Uterus (tissue), 4 donors: ENCODE results near the gene ISYNA1. TPM values are rescaled to one million over a fixed set of nuclear protein-coding genes. Genes with fewer than 3 reads are reported as not detected.
A peak's percentile ranks its signal among the peaks of the same experiment; 100 is the strongest.

Experiments
- DNase-seq, 2 donors: peaks; one replicate each; pipeline ENCODE4 v3.0.0-alpha.2; 2019 to 2020
- H3K27ac ChIP-seq, 2 donors: fragments of 200-600 bp; sonication (generic); 1 replicate in 1 of 2; 2 replicates in 1 of 2; pipeline ENCODE4 v1.5.1; 2016 to 2018
- H3K27me3 ChIP-seq, 2 donors: fragments of 200-600 bp; sonication (generic); one replicate each; pipeline ENCODE4 v1.5.1; 2018 to 2019; ENCODE audit warnings: control low read depth in 1 of 2
- H3K36me3 ChIP-seq, 2 donors: fragments of 200-600 bp; sonication (generic); one replicate each; pipeline ENCODE4 v1.5.1; 2019; ENCODE audit warnings: control low read depth in 1 of 2
- H3K4me1 ChIP-seq, 2 donors: fragments of 200-600 bp; sonication (generic); one replicate each; pipeline ENCODE4 v1.5.1; 2018 to 2019; ENCODE audit warnings: control low read depth in 1 of 2
- H3K4me3 ChIP-seq, 2 donors: fragments of 200-600 bp; sonication (generic); 1 replicate in 1 of 2; 2 replicates in 1 of 2; pipeline ENCODE4 v1.5.1; 2018 to 2019; ENCODE audit warnings: mild to moderate bottlenecking in 1 of 2
- H3K9me3 ChIP-seq, 2 donors: fragments of 200-600 bp; sonication (generic); one replicate each; pipeline ENCODE4 v1.5.1; 2019; ENCODE audit warnings: control low read depth in 1 of 2
- CTCF ChIP-seq, 4 experiments: fragments of 200-600 bp in 2 of 4; fragments of 450-650 bp in 2 of 4; sonication (generic) in 2 of 4; IDR thresholded peaks; one replicate each; pipeline ENCODE4 v1.5.1; 2016 to 2019; ENCODE audit warnings: antibody characterized with exemption in 4 of 4, mild to moderate bottlenecking in 2 of 4, moderate library complexity in 1 of 4
- POLR2A ChIP-seq, 2 donors: fragments of 450-650 bp; IDR thresholded peaks; one replicate each; pipeline ENCODE4 v1.6.1; 2016; ENCODE audit warnings: antibody characterized with exemption in 2 of 2, mild to moderate bottlenecking in 1 of 2, moderate library complexity in 1 of 2
- intact Hi-C: fragments of 100-400 bp; cut with DNase I; formaldehyde crosslinking; loops from one replicate; pipeline ENCODE4 v1.15.1; 2023; ENCODE audit warnings: low total_unique reads
- total RNA-seq, 4 donors: library from RNA; depleted of rRNA in 3 of 4; stranded (reverse); fragments of >200 nt in 3 of 4; gene quantifications; one replicate each; pipeline versions ENCODE4 v1.1.0 to v1.2.4, GENCODE V29; 2014 to 2023
- donor health status: DM: yes; HTN: yes; CAD: no.

ISYNA1 gene
- total RNA-seq, 4 donors from 2014 or later, result 56.8 to 152 (median 106) TPM

GRCh38 chr19:18440936-18441803, 3.2 kb upstream of the ISYNA1 start:
- DNase-seq, result no peak

GRCh38 chr19:18440415-18440877, 2.5 kb upstream of the ISYNA1 start:
- H3K4me1 ChIP-seq, result peaks cover 0 to 10% of the 10 kb centered on the region in 2 donors
- H3K36me3 ChIP-seq, result no peaks in the 10 kb centered on the region
- no peak overlapping the region for H3K4me3 ChIP-seq
- no peaks in the 10 kb centered on the region for H3K9me3 ChIP-seq
- DNase-seq, result no peak
- TF ChIP-seq POLR2A (IDR thresholded peaks at IDR 0.05) (no peak), CTCF (IDR thresholded peaks at IDR 0.05) (peak in 3 of 4 experiments; percentile 8 to 20 (median 18))
- intact Hi-C loops, result loop anchor here (10.0 kb wide), 1 partner anchor 134 kb away; the partner anchor contains the start of gene UBA52
- H3K27me3 ChIP-seq, result no peaks in the 10 kb centered on the region
- peak overlapping the region in 1 of 2 donors; percentile 21 for H3K27ac ChIP-seq

More at GRCh38 chr19:18440936-18441803, 3.2 kb upstream of the ISYNA1 start:
- intact Hi-C loops, result loop anchor here (10.0 kb wide), 1 partner anchor 134 kb away; the partner anchor contains the start of gene UBA52
- Histone ChIP-seq H3K36me3 (no peaks in the 10 kb centered on the region), H3K27me3 (no peaks in the 10 kb centered on the region), H3K9me3 (no peaks in the 10 kb centered on the region), H3K4me1 (peaks cover 0 to 10% of the 10 kb centered on the region in 2 donors), H3K4me3 (no peak overlapping the region), H3K27ac (peak overlapping the region in 1 of 2 donors; percentile 21)
- TF ChIP-seq CTCF (IDR thresholded peaks at IDR 0.05), result no peak
- no peak for TF ChIP-seq POLR2A (IDR thresholded peaks at IDR 0.05)

GRCh38 chr19:18439910-18440237, 1.9 kb upstream of the ISYNA1 start:
- H3K27ac ChIP-seq, result peak overlapping the region; percentile 81 to 90
- no peak for DNase-seq
- intact Hi-C loops, result loop anchor here (10.0 kb wide), 1 partner anchor 135 kb away; the partner anchor contains the start of gene UBA52

GRCh38 chr19:18439025-18439909, 1.3 kb upstream of the ISYNA1 start:
- DNase-seq, result peak in 1 of 2 donors; percentile 60
- intact Hi-C loops, result no loop called here
- Histone ChIP-seq H3K9me3 (no peaks in the 10 kb centered on the region), H3K4me3 (no peak overlapping the region), H3K27me3 (no peaks in the 10 kb centered on the region), H3K36me3 (no peaks in the 10 kb centered on the region), H3K27ac (peak overlapping the region; percentile 81 to 90), H3K4me1 (peaks cover 0 to 10% of the 10 kb centered on the region in 2 donors)
- TF ChIP-seq CTCF (IDR thresholded peaks at IDR 0.05) (no peak), POLR2A (IDR thresholded peaks at IDR 0.05) (no peak)

More at GRCh38 chr19:18439910-18440237, 1.9 kb upstream of the ISYNA1 start:
- peaks cover 0 to 10% of the 10 kb centered on the region in 2 donors for H3K4me1 ChIP-seq
- no peaks in the 10 kb centered on the region for H3K36me3 ChIP-seq
- no peak overlapping the region for H3K4me3 ChIP-seq
- H3K9me3 ChIP-seq, result no peaks in the 10 kb centered on the region
- TF ChIP-seq CTCF (IDR thresholded peaks at IDR 0.05) (no peak), POLR2A (IDR thresholded peaks at IDR 0.05) (no peak)
- H3K27me3 ChIP-seq, result no peaks in the 10 kb centered on the region
